ENCODE results near the gene SIVA1. TPM values are rescaled to one million over a fixed set of nuclear protein-coding genes. Genes with fewer than 3 reads are reported as not detected.

SIVA1 gene
- total and polyA plus RNA-seq, 9 of the 15 experiments (the other 6 are each of a cell fraction or from before 2014, with no cell fraction given): 4.2 to 186 (median 54.2) TPM

DNA sequence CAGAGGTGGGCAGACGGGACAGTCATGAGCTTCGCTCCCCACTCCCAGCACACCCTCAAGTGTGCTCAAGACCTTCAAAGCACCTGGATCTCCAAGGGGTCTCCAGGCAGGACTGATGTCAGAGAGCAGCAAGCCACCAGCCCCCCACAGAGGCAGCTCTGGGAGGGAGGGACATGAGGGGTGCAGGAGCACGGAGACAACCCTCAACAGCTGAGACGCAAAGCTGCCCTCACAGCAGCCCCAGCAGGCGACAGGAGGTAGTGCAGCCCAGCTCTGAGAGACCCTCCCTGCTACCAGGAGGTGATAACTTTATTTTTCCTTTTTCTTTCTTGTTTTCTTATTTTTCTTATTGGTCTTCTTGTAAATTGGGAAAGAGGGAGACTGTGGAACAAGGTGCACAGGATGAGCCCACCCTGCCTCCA is 17.9 kb downstream of the SIVA1 start (continued):
- TF ChIP-seq, protein P1, sequence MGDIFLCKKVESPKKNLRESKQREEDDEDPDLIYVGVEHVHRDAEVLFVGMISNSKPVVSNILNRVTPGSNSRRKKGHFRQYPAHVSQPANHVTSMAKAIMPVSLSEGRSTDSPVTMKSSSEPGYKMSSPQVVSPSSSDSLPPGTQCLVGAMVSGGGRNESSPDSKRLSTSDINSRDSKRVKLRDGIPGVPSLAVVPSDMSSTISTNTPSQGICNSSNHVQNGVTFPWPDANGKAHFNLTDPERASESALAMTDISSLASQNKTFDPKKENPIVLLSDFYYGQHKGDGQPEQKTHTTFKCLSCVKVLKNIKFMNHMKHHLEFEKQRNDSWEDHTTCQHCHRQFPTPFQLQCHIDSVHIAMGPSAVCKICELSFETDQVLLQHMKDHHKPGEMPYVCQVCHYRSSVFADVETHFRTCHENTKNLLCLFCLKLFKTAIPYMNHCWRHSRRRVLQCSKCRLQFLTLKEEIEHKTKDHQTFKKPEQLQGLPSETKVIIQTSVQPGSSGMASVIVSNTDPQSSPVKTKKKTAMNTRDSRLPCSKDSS (IDR thresholded peaks at IDR 0.05; ENCODE audit: low read depth, partially characterized antibody): peak; percentile 36

- Histone ChIP-seq H3K9me1 (ENCODE audit: control insufficient read depth, insufficient read depth, low read length) (no peaks in the 10 kb centered on the region), H3K4me3 (no peak overlapping the region), H3K9ac (ENCODE audit: insufficient read depth in 1 of 2, low read depth in 2 of 2, low read length in 2 of 2) (no peak overlapping the region), H3K27me3 (ENCODE audit: control insufficient read depth in 2 of 2, insufficient read depth in 2 of 2, low read length in 2 of 2) (no peaks in the 10 kb centered on the region), H3K4me1 (replicated peaks in 1 of 2; ENCODE audit: control insufficient read depth in 2 of 2, insufficient read depth in 2 of 2, low read length in 2 of 2) (peaks cover 6 to 46% of the 10 kb centered on the region in 2 experiments; a peak in 4 of 5 replicates), H4K20me1 (replicated peaks; ENCODE audit: control insufficient read depth, insufficient read depth, low read length) (no peaks in the 10 kb centered on the region), H3K4me2 (ENCODE audit: insufficient read depth, low read length) (no peak overlapping the region), H3K27ac (ENCODE audit: extremely low read depth, low read depth, low read length) (no peak overlapping the region), H2AFZ (ENCODE audit: low read depth, low read length) (no peak overlapping the region), H3K9me3 (replicated peaks; ENCODE audit: control insufficient read depth, insufficient read depth, low read depth, low read length) (peaks cover 6% of the 10 kb centered on the region; the same call in 1 of the 2 replicates), H3K36me3 (ENCODE audit: control insufficient read depth, insufficient read depth, low read length) (peaks cover 61% of the 10 kb centered on the region; the same call in 1 of the 3 replicates), H3K79me2 (ENCODE audit: control insufficient read depth, insufficient read depth, low read length) (no peaks in the 10 kb centered on the region)
- no peak for ATAC-seq
- FAIRE-seq: no peak
- intact Hi-C loops (cut with micrococcal nuclease) (no loop called here), in situ Hi-C loops (cut with MboI) (no loop called here)
- ChIA-PET POLR2A (interaction anchor here (0.6 kb wide), 1 partner anchor 13 kb away, joined by 3 read pairs; no protein-coding TSS in a partner anchor), CTCF (ENCODE audit: low intra/inter-chr PET ratio) (no interaction called here)
- BruUV-seq (replicated peaks): no TSS peak
- WGBS (ENCODE audit: insufficient coverage, low coverage, missing lambda C conversion rate): 91% methylated on average over 4 of the region's 4 CpGs
- no peak for DNase-seq (ENCODE audit: extremely low read depth in 1 of 4, low spot score in 3 of 4)
- TF ChIP-seq CTBP1 (IDR thresholded peaks at IDR 0.05; ENCODE audit: borderline replicate concordance): no peak
- TF ChIP-seq, protein P2, sequence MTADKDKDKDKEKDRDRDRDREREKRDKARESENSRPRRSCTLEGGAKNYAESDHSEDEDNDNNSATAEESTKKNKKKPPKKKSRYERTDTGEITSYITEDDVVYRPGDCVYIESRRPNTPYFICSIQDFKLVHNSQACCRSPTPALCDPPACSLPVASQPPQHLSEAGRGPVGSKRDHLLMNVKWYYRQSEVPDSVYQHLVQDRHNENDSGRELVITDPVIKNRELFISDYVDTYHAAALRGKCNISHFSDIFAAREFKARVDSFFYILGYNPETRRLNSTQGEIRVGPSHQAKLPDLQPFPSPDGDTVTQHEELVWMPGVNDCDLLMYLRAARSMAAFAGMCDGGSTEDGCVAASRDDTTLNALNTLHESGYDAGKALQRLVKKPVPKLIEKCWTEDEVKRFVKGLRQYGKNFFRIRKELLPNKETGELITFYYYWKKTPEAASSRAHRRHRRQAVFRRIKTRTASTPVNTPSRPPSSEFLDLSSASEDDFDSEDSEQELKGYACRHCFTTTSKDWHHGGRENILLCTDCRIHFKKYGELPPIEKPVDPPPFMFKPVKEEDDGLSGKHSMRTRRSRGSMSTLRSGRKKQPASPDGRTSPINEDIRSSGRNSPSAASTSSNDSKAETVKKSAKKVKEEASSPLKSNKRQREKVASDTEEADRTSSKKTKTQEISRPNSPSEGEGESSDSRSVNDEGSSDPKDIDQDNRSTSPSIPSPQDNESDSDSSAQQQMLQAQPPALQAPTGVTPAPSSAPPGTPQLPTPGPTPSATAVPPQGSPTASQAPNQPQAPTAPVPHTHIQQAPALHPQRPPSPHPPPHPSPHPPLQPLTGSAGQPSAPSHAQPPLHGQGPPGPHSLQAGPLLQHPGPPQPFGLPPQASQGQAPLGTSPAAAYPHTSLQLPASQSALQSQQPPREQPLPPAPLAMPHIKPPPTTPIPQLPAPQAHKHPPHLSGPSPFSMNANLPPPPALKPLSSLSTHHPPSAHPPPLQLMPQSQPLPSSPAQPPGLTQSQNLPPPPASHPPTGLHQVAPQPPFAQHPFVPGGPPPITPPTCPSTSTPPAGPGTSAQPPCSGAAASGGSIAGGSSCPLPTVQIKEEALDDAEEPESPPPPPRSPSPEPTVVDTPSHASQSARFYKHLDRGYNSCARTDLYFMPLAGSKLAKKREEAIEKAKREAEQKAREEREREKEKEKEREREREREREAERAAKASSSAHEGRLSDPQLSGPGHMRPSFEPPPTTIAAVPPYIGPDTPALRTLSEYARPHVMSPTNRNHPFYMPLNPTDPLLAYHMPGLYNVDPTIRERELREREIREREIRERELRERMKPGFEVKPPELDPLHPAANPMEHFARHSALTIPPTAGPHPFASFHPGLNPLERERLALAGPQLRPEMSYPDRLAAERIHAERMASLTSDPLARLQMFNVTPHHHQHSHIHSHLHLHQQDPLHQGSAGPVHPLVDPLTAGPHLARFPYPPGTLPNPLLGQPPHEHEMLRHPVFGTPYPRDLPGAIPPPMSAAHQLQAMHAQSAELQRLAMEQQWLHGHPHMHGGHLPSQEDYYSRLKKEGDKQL (CRISPR knock-in tag; IDR thresholded peaks at IDR 0.05; ENCODE audit: borderline replicate concordance): no peak
- TF ChIP-seq MYC (IDR thresholded peaks at IDR 0.05; ENCODE audit: low read depth, low read length): no peak
- no peak for TF ChIP-seq MYC (CRISPR knock-in tag; IDR thresholded peaks at IDR 0.05; ENCODE audit: borderline replicate concordance, low read depth)
- TF ChIP-seq ARID2 (IDR thresholded peaks at IDR 0.05): no peak
- TF ChIP-seq U2AF1 (optimal IDR thresholded peaks at IDR 0.05; ENCODE audit: low read depth, low read length): no peak
- TF ChIP-seq KAT2B (IDR thresholded peaks at IDR 0.05; ENCODE audit: low read depth, low read length): no peak
- no peak for TF ChIP-seq ZNF76 (CRISPR knock-in tag; IDR thresholded peaks at IDR 0.05; ENCODE audit: borderline replicate concordance)
- no peak for TF ChIP-seq NR2C2 (CRISPR knock-in tag; IDR thresholded peaks at IDR 0.05)
- TF ChIP-seq NR2C2 (tag; IDR thresholded peaks at IDR 0.05): no peak
- TF ChIP-seq SMAD4 (CRISPR knock-in tag; conservative IDR thresholded peaks at IDR 0.05): no peak
- no peak for TF ChIP-seq CREB5 (CRISPR knock-in tag; IDR thresholded peaks at IDR 0.05)
Observed at GRCh38 chr14:104771374-104771773, 18.4 kb downstream of the SIVA1 start.

All from K562 (cell line).